Measurements from ENCODE around the gene NT5DC1. TPM values are rescaled to one million over a fixed set of nuclear protein-coding genes. Genes with fewer than 3 reads are reported as not detected.

The NT5DC1 gene
- total RNA-seq (2021; fragmentation: NEBNext Ultra II Directional; extraction: Animal tissue kit (Norgen Biotek cat#: 25700)): 10 to 100 TPM; 24.8 to 35.3 (median 31.9) TPM
- long read RNA-seq, full-length matches to known transcripts: 27 of 37 reads
- long read RNA-seq, partial matches to known transcripts: 6 of 37 reads
- long read RNA-seq, other reads (novel, unspliced or antisense): 4 of 37 reads

DNA sequence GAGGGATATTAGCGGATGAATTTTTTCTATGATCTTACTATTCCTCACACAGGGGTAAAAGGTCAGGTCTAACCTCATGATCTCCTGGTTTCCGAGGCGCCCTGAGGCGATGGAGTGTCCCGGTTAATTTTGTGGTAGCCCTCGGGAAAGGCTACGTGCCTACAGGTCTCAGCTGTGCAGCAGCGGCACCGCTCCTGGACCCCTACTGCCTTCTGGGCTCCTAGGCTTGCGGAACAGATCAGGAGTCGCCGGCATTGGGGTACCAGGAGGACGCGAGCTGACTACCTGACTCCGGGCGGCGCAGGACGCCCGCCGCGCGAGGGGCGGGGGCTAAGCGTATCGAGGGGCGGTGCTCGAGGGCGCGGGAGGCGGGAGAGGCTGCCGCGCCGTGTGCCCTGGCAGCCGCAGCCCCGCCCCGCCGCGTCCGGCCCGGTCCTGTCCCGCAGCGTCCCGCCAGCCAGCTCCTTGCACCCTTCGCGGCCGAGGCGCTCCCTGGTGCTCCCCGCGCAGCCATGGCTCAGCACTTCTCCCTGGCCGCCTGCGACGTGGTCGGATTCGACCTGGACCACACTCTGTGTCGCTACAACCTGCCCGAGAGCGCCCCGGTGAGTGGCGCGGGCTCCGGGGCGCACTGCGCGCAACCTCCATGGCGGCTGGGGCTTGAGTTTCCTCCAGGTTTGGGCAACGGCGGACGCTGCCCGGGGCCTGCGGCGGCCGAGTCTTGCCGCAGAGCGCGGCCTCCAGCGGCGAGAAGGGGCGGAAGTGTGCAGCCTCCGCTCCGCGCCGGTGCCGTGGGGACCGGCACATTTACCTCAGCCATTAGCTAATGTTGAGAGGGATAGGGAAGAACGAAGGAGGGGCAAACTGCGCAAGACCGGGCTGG is at the start of gene NT5DC1:
NT5DC1 (plus strand) TSS at position 435 of the 883 bp plus-strand sequence; CDS start at position 513, 78 bp downstream.
- Mint-ChIP-seq H3K36me3 (ENCODE audit: low read depth) (peaks cover 20% of the 10 kb centered on the region), H3K27me3 (ENCODE audit: insufficient read depth) (no peaks in the 10 kb centered on the region), H3K4me1 (ENCODE audit: low read depth) (peaks cover 52% of the 10 kb centered on the region), H3K9me3 (peaks cover 12% of the 10 kb centered on the region), H3K27ac (peak within 1 kb of the TSS; percentile 83), H3K4me3 (peak within 1 kb of the TSS; percentile 93)
- TF ChIP-seq, protein P1, sequence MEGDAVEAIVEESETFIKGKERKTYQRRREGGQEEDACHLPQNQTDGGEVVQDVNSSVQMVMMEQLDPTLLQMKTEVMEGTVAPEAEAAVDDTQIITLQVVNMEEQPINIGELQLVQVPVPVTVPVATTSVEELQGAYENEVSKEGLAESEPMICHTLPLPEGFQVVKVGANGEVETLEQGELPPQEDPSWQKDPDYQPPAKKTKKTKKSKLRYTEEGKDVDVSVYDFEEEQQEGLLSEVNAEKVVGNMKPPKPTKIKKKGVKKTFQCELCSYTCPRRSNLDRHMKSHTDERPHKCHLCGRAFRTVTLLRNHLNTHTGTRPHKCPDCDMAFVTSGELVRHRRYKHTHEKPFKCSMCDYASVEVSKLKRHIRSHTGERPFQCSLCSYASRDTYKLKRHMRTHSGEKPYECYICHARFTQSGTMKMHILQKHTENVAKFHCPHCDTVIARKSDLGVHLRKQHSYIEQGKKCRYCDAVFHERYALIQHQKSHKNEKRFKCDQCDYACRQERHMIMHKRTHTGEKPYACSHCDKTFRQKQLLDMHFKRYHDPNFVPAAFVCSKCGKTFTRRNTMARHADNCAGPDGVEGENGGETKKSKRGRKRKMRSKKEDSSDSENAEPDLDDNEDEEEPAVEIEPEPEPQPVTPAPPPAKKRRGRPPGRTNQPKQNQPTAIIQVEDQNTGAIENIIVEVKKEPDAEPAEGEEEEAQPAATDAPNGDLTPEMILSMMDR (IDR thresholded peaks at IDR 0.05): peak; percentile 67
- DNase-seq: peak; percentile 51

DNA sequence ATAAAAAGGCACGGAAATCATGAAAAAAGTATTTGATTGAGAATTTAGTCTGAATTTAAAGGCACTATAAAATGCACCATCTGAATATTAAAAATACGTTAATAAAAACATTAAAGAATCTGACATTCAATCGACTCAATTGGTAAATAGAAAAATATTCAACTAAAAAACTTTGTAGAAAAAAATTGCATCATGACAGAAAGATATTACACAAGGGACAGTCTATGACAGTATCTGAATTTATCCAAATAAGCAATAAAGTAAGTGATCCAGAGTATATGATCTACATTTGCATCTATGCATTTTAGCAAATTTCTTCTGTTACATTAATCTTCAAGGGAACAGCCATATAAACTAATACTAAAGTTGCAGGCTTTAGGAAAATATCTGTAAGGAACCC is 49.4 kb upstream of the NT5DC1 start:
- TF ChIP-seq, protein P1 (IDR thresholded peaks at IDR 0.05): no peak
- no peaks in the 10 kb centered on the region for H3K36me3 Mint-ChIP-seq (ENCODE audit: low read depth)
- DNase-seq: no peak
- H3K27me3 Mint-ChIP-seq (ENCODE audit: insufficient read depth): peaks cover 2% of the 10 kb centered on the region; the same call in 1 of the 2 replicates
- H3K27ac Mint-ChIP-seq: no peak overlapping the region
- H3K4me1 Mint-ChIP-seq (ENCODE audit: low read depth): peaks cover 18% of the 10 kb centered on the region
- H3K4me3 Mint-ChIP-seq: no peak overlapping the region
- H3K9me3 Mint-ChIP-seq: no peaks in the 10 kb centered on the region

DNA sequence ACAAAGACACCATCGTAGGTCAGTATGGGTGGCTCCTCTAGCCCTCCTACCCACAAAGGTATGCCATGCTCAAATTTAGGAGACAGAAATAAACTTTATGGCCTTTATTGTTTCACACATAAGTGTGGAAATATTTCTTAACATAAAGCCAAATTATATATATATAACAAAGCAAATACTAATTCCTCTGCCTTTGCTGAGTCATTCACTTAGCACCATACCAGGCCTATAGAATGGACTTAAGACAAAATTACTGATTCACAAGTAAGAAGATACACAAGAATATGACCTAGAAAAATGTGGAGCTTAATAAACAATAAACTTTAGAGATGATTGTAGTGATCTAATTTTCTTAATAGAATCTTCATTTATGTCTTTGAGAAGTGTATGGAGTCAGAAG is 45.1 kb upstream of the NT5DC1 start:
- TF ChIP-seq, protein P1 (IDR thresholded peaks at IDR 0.05): no peak
- DNase-seq: no peak
- H3K36me3 Mint-ChIP-seq (ENCODE audit: low read depth): no peaks in the 10 kb centered on the region
- peaks cover 2% of the 10 kb centered on the region; the same call in 1 of the 2 replicates for H3K27me3 Mint-ChIP-seq (ENCODE audit: insufficient read depth)
- H3K27ac Mint-ChIP-seq: no peak overlapping the region
- peaks cover 15% of the 10 kb centered on the region for H3K4me1 Mint-ChIP-seq (ENCODE audit: low read depth)
- H3K4me3 Mint-ChIP-seq: no peak overlapping the region
- no peaks in the 10 kb centered on the region for H3K9me3 Mint-ChIP-seq

DNA sequence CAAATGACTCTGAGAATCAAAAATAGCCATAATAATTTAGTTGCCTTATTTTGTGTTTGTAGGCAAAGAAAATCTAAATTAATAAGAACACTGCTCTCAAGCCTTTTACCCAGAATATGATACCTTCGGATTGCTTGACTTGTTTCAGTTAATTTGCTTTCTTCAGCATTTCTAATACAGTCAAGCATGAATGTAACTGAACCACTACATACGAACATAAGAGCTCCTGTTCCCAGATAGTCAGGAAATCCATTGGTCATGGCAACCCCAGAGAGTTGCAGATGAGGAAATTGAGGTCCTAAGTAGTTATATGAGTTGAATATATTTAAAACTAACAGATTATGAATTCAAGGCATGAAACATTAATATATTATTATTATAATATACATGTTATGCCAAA is 42.9 kb upstream of the NT5DC1 start:
- Mint-ChIP-seq H3K4me3 (no peak overlapping the region), H3K27me3 (ENCODE audit: insufficient read depth) (peaks cover 2% of the 10 kb centered on the region; the same call in 1 of the 2 replicates), H3K9me3 (no peaks in the 10 kb centered on the region), H3K36me3 (ENCODE audit: low read depth) (no peaks in the 10 kb centered on the region), H3K27ac (no peak overlapping the region), H3K4me1 (ENCODE audit: low read depth) (peaks cover 31% of the 10 kb centered on the region)
- TF ChIP-seq, protein P1 (IDR thresholded peaks at IDR 0.05): no peak
- DNase-seq: no peak

DNA sequence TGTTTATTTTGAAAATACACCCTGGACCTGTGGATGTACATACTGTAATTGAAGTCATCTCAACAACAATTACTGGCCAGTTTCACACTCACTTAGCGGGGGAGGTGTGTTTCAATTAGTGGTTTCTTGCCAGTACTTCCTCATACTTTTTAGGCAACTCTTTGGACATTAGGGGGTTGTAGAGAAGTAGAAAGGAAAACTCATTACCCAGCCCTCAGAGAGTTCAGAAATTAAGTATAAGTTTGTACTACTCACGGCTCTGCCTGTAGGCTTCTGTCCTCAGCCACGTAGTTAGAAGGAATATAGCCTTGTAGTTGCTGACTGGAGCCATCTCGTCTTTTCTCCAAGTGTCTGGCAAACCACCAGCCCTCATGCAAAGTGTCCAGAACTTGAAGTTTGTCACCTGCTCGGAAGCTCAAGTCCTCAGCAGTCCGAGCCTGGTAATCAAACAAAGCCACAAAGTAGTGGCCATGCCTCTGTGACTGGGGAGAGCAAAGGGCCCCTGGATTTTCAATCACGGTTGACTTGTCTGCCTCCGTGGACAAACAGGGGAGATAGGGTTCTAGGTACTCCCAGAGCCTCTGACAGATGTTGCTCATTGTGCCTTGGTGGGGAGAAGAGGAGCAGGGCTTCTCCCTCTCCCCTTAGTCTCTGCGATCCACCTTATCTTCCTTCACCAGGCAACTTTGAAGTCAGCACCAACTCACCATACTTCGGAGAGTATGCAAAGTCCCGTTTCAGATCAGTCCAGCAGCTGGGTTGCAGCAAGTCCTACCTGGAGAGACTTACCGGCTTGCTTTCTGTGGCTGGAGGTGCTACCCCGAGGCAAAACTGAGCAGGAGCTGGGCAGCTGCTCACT is 40.7 kb upstream of the NT5DC1 start:
- TF ChIP-seq, protein P1 (IDR thresholded peaks at IDR 0.05): no peak
- Mint-ChIP-seq H3K9me3 (no peaks in the 10 kb centered on the region), H3K4me1 (ENCODE audit: low read depth) (peaks cover 37% of the 10 kb centered on the region), H3K36me3 (ENCODE audit: low read depth) (no peaks in the 10 kb centered on the region), H3K27ac (no peak overlapping the region), H3K27me3 (ENCODE audit: insufficient read depth) (peaks cover 2% of the 10 kb centered on the region; the same call in 1 of the 2 replicates), H3K4me3 (no peak overlapping the region)
- no peak for DNase-seq
